HCT116 (cell line): ENCODE measurements around the gene SBF2.

Experiments used
- CEBPB ChIP-seq: IDR thresholded peaks from 2 replicates; pipeline ENCODE4 v1.6.1; 2012; ENCODE audit warnings: low read depth
- EZH2phosphoT487 ChIP-seq: fragments of 200-600 bp; IDR thresholded peaks from 2 replicates; pipeline ENCODE4 v1.6.1; 2018; ENCODE audit warnings: antibody characterized with exemption, borderline replicate concordance
- JUND ChIP-seq: IDR thresholded peaks from 2 replicates; pipeline ENCODE4 v1.6.1; 2012
- POLR2A ChIP-seq: IDR thresholded peaks from 2 replicates; pipeline ENCODE4 v1.7.0; 2011; ENCODE audit warnings: borderline replicate concordance; ENCODE audit not compliant: insufficient read depth, insufficient read length; ENCODE audit errors: extremely low read depth
- RAD21 ChIP-seq: IDR thresholded peaks from 2 replicates; pipeline ENCODE4 v1.6.1; 2012; ENCODE audit warnings: low read depth, mild to moderate bottlenecking
- SIN3A ChIP-seq: IDR thresholded peaks from 2 replicates; pipeline ENCODE4 v1.6.1; 2012; ENCODE audit warnings: low read depth
- SP1 ChIP-seq: IDR thresholded peaks from 2 replicates; pipeline ENCODE4 v1.6.1; 2012; ENCODE audit warnings: low read depth
- YY1 ChIP-seq: IDR thresholded peaks from 2 replicates; pipeline ENCODE4 v1.6.1; 2011; ENCODE audit warnings: low read length, low read depth, moderate library complexity, mild to moderate bottlenecking; ENCODE audit not compliant: insufficient replicate concordance; ENCODE audit errors: extremely low read depth
- TF ChIP-seq, protein P1 (sequence below): IDR thresholded peaks from 2 replicates; pipeline ENCODE4 v1.6.1; 2012
- TF ChIP-seq, protein P2 (sequence below), 3 experiments: fragments of 200-600 bp in 1 of 3; sonication (generic) in 1 of 3; IDR thresholded peaks in 2 of 3; conservative IDR thresholded peaks in 1 of 3; 2 replicates each; pipeline ENCODE4 v1.5.1; 2012 to 2017; ENCODE audit warnings: low read depth in 2 of 3, low read length in 2 of 3, antibody characterized with exemption in 1 of 3, borderline replicate concordance in 1 of 3, control low read depth in 1 of 3, mild to moderate bottlenecking in 1 of 3, mixed read lengths in 1 of 3, mixed run types in 1 of 3, moderate library complexity in 1 of 3; ENCODE audit not compliant: insufficient read depth in 1 of 3
- TF ChIP-seq, protein P3 (sequence below): IDR thresholded peaks from 2 replicates; pipeline ENCODE4 v1.6.1; 2012; ENCODE audit warnings: low read depth
- TF ChIP-seq, protein P4 (sequence below): IDR thresholded peaks from 2 replicates; pipeline ENCODE4 v1.6.1; 2011; ENCODE audit warnings: mild to moderate bottlenecking, low read length, moderate library complexity; ENCODE audit not compliant: insufficient replicate concordance; ENCODE audit errors: extremely low read depth
- TF ChIP-seq, protein P5 (sequence below): IDR thresholded peaks from 2 replicates; pipeline ENCODE4 v1.6.1; 2012

DNA sequence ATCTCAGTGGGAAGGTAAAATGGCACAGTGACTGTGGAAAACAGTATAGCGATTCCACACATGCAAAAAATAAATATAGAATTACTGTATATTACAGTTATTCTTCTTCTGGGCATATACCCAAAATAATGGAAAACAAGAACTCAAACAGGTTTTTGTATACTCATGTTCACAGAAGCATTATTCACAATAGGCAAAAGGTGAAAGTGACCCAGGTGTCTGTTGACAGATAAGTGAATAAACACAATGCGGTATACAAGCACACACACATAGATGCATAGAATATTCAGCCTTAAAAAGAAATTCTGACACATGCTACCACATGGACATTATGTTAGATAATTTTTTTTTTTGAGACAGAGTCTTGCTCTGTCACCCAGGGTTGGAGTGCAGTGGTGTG is 397.1 kb downstream of the SBF2 start:
- TF ChIP-seq, protein P1, sequence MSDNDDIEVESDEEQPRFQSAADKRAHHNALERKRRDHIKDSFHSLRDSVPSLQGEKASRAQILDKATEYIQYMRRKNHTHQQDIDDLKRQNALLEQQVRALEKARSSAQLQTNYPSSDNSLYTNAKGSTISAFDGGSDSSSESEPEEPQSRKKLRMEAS: no peak
- TF ChIP-seq, protein P2, sequence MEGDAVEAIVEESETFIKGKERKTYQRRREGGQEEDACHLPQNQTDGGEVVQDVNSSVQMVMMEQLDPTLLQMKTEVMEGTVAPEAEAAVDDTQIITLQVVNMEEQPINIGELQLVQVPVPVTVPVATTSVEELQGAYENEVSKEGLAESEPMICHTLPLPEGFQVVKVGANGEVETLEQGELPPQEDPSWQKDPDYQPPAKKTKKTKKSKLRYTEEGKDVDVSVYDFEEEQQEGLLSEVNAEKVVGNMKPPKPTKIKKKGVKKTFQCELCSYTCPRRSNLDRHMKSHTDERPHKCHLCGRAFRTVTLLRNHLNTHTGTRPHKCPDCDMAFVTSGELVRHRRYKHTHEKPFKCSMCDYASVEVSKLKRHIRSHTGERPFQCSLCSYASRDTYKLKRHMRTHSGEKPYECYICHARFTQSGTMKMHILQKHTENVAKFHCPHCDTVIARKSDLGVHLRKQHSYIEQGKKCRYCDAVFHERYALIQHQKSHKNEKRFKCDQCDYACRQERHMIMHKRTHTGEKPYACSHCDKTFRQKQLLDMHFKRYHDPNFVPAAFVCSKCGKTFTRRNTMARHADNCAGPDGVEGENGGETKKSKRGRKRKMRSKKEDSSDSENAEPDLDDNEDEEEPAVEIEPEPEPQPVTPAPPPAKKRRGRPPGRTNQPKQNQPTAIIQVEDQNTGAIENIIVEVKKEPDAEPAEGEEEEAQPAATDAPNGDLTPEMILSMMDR (IDR thresholded peaks at IDR 0.05 in 2 of 3, conservative IDR thresholded peaks at IDR 0.05 in 1 of 3; ENCODE audit: borderline replicate concordance in 1 of 3, insufficient read depth in 1 of 3, low read depth in 2 of 3, low read length in 2 of 3): no peak
- TF ChIP-seq POLR2A (no peak), RAD21 (no peak), JUND (no peak), EZH2phosphoT487 (no peak), SP1 (no peak), YY1 (no peak), CEBPB (no peak), SIN3A (no peak)
- TF ChIP-seq, protein P3, sequence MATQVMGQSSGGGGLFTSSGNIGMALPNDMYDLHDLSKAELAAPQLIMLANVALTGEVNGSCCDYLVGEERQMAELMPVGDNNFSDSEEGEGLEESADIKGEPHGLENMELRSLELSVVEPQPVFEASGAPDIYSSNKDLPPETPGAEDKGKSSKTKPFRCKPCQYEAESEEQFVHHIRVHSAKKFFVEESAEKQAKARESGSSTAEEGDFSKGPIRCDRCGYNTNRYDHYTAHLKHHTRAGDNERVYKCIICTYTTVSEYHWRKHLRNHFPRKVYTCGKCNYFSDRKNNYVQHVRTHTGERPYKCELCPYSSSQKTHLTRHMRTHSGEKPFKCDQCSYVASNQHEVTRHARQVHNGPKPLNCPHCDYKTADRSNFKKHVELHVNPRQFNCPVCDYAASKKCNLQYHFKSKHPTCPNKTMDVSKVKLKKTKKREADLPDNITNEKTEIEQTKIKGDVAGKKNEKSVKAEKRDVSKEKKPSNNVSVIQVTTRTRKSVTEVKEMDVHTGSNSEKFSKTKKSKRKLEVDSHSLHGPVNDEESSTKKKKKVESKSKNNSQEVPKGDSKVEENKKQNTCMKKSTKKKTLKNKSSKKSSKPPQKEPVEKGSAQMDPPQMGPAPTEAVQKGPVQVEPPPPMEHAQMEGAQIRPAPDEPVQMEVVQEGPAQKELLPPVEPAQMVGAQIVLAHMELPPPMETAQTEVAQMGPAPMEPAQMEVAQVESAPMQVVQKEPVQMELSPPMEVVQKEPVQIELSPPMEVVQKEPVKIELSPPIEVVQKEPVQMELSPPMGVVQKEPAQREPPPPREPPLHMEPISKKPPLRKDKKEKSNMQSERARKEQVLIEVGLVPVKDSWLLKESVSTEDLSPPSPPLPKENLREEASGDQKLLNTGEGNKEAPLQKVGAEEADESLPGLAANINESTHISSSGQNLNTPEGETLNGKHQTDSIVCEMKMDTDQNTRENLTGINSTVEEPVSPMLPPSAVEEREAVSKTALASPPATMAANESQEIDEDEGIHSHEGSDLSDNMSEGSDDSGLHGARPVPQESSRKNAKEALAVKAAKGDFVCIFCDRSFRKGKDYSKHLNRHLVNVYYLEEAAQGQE: no peak
- TF ChIP-seq, protein P4, sequence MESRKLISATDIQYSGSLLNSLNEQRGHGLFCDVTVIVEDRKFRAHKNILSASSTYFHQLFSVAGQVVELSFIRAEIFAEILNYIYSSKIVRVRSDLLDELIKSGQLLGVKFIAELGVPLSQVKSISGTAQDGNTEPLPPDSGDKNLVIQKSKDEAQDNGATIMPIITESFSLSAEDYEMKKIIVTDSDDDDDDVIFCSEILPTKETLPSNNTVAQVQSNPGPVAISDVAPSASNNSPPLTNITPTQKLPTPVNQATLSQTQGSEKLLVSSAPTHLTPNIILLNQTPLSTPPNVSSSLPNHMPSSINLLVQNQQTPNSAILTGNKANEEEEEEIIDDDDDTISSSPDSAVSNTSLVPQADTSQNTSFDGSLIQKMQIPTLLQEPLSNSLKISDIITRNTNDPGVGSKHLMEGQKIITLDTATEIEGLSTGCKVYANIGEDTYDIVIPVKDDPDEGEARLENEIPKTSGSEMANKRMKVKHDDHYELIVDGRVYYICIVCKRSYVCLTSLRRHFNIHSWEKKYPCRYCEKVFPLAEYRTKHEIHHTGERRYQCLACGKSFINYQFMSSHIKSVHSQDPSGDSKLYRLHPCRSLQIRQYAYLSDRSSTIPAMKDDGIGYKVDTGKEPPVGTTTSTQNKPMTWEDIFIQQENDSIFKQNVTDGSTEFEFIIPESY: no peak
- TF ChIP-seq, protein P5, sequence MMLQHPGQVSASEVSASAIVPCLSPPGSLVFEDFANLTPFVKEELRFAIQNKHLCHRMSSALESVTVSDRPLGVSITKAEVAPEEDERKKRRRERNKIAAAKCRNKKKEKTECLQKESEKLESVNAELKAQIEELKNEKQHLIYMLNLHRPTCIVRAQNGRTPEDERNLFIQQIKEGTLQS: no peak
